ENCODE data around the gene EPC1. TPM values are rescaled to one million over a fixed set of nuclear protein-coding genes. Genes with fewer than 3 reads are reported as not detected.
"Not testable (repeated sequence)": the region's sequence is repeated elsewhere in the genome, so short reads cannot be mapped to it uniquely, and the experiment has no call there.

EPC1 gene
- total and polyA plus RNA-seq, 10 of the 15 experiments (the other 5 are each of a cell fraction or from before 2014, with no cell fraction given) = 6.8 to 59.2 (median 19.4) TPM

DNA sequence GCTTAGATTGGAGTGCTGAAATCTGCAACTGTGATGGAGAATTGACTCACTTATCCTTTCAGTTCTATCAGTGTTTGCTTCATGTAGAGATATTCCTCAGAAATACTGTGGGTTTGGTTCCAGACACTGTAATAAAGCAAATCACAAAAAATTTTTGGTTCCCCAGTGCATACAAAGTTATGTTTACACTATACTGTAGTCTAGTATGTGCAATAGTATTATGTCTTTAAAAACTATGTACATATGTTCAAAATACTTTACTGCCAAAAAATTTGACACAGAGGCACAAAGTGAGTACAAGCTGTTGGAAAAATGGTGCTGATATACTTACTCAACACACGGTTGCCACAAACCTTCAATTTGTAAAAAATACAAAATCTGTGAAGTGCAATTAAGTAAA is 112.5 kb downstream of the EPC1 start:
- WGBS (ENCODE audit: insufficient coverage, insufficient replicate concordance, low lambda C conversion rate, missing lambda C conversion rate) = 33% methylated on average over 1 of the region's 1 CpG

DNA sequence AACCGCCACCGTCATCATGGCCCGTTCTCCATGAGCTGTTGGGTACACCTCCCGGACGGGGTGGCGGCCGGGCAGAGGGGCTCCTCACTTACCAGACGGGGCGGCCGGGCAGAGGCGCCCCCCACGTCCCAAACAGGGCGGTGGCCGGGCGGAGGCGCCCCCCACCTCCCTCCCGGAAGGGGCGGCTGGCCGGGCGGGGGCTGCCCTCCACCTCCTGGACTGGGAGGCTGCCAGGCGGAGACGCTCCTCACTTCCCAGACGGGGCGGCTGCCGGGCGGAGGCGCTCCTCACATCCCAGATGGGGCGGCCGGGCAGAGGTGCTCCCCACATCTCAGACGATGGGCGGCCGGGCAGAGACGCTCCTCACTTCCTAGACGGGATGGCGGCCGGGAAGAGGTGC is 113.6 kb downstream of the EPC1 start:
- H3K4me3 ChIP-seq; SMC1A ChIA-PET (ENCODE audit: uncharacterized antibody, unreplicated experiment); H3K36me3 ChIP-seq (ENCODE audit: control insufficient read depth in 2 of 2, insufficient read depth in 2 of 2, low read length in 1 of 2); in situ Hi-C loops (cut with MboI); DNase-seq (ENCODE audit: low read depth, low spot score); H4K20me1 ChIP-seq (ENCODE audit: control insufficient read depth, insufficient read depth); BruUV-seq (replicated peaks); FAIRE-seq; H3K4me1 ChIP-seq (ENCODE audit: control insufficient read depth, insufficient read depth, low read length); H3K27ac ChIP-seq (ENCODE audit: control insufficient read depth, insufficient read depth); POLR2A ChIA-PET; H3K4me2 ChIP-seq (ENCODE audit: control insufficient read depth, insufficient read depth); H2AFZ ChIP-seq (ENCODE audit: control insufficient read depth, low read depth, low read length); RAD21 ChIA-PET (ENCODE audit: unreplicated experiment); H3K9ac ChIP-seq (ENCODE audit: control insufficient read depth, insufficient read depth, low read length); H3K27me3 ChIP-seq (replicated peaks in 1 of 2; ENCODE audit: control insufficient read depth in 2 of 2, insufficient read depth in 2 of 2, low read length in 1 of 2); CTCF ChIA-PET; ATAC-seq; H3K9me3 ChIP-seq (replicated peaks; ENCODE audit: control insufficient read depth, insufficient read depth, low read length); H3K79me2 ChIP-seq (ENCODE audit: control insufficient read depth, insufficient read depth, low read length); intact Hi-C loops (cut with micrococcal nuclease; ENCODE audit: unreplicated experiment): not testable (repeated sequence)
- WGBS (ENCODE audit: insufficient coverage, insufficient replicate concordance, low lambda C conversion rate, missing lambda C conversion rate) = 89% methylated on average over 26 of the region's 36 CpGs

More for the DNA sequence above, 112.5 kb downstream of the EPC1 start:
- H2AFZ ChIP-seq (ENCODE audit: control insufficient read depth, low read depth, low read length) = no peak overlapping the region
- DNase-seq (ENCODE audit: low read depth, low spot score) = no peak
- H3K27me3 ChIP-seq (replicated peaks in 1 of 2; ENCODE audit: control insufficient read depth in 2 of 2, insufficient read depth in 2 of 2, low read length in 1 of 2) = no peaks in the 10 kb centered on the region
- in situ Hi-C loops (cut with MboI) (no loop called here), intact Hi-C loops (cut with micrococcal nuclease; ENCODE audit: unreplicated experiment) (no loop called here)
- ChIA-PET SMC1A (ENCODE audit: uncharacterized antibody, unreplicated experiment) (no interaction called here), CTCF (no interaction called here), POLR2A (no interaction called here), RAD21 (ENCODE audit: unreplicated experiment) (no interaction called here)
- no peak overlapping the region for H3K9ac ChIP-seq (ENCODE audit: control insufficient read depth, insufficient read depth, low read length)
- FAIRE-seq = no peak
- BruUV-seq (replicated peaks) = no TSS peak
- H3K4me1 ChIP-seq (ENCODE audit: control insufficient read depth, insufficient read depth, low read length) = no peaks in the 10 kb centered on the region
- TF ChIP-seq RFX5 (IDR thresholded peaks at IDR 0.05; ENCODE audit: low read depth, low read length) (no peak), CHD4 (IDR thresholded peaks at IDR 0.05) (no peak), MTA2 (IDR thresholded peaks at IDR 0.05; ENCODE audit: low read depth) (no peak), E2F4 (IDR thresholded peaks at IDR 0.05; ENCODE audit: low read depth, low read length) (no peak), BCL11A (IDR thresholded peaks at IDR 0.05; ENCODE audit: low read depth, low read length) (no peak), TCF3 (IDR thresholded peaks at IDR 0.05; ENCODE audit: borderline replicate concordance, insufficient read depth, low read depth, low read length) (no peak), LARP7 (IDR thresholded peaks at IDR 0.05) (no peak), SIN3A (IDR thresholded peaks at IDR 0.05; ENCODE audit: low read depth, low read length) (no peak), CBFB (IDR thresholded peaks at IDR 0.05; ENCODE audit: low read depth) (no peak), USF1 (IDR thresholded peaks at IDR 0.05; ENCODE audit: borderline replicate concordance, extremely low read length, insufficient read depth, low read depth, low read length) (no peak), CHD1 (IDR thresholded peaks at IDR 0.05; ENCODE audit: low read depth, low read length) (no peak), JUNB (IDR thresholded peaks at IDR 0.05) (no peak), MYB (IDR thresholded peaks at IDR 0.05; ENCODE audit: borderline replicate concordance, low read depth, low read length) (no peak), ATF3 (IDR thresholded peaks at IDR 0.05; ENCODE audit: borderline replicate concordance, extremely low read depth, low read depth, low read length) (no peak), NR2C1 (IDR thresholded peaks at IDR 0.05) (no peak), NFXL1 (IDR thresholded peaks at IDR 0.05; ENCODE audit: borderline replicate concordance) (no peak)
- TF ChIP-seq, protein P1, sequence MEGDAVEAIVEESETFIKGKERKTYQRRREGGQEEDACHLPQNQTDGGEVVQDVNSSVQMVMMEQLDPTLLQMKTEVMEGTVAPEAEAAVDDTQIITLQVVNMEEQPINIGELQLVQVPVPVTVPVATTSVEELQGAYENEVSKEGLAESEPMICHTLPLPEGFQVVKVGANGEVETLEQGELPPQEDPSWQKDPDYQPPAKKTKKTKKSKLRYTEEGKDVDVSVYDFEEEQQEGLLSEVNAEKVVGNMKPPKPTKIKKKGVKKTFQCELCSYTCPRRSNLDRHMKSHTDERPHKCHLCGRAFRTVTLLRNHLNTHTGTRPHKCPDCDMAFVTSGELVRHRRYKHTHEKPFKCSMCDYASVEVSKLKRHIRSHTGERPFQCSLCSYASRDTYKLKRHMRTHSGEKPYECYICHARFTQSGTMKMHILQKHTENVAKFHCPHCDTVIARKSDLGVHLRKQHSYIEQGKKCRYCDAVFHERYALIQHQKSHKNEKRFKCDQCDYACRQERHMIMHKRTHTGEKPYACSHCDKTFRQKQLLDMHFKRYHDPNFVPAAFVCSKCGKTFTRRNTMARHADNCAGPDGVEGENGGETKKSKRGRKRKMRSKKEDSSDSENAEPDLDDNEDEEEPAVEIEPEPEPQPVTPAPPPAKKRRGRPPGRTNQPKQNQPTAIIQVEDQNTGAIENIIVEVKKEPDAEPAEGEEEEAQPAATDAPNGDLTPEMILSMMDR (IDR thresholded peaks at IDR 0.05 in 2 of 3, conservative IDR thresholded peaks at IDR 0.05 in 1 of 3; ENCODE audit: control insufficient read depth in 2 of 3, extremely low read depth in 1 of 3, insufficient read depth in 1 of 3, low read depth in 3 of 3, low read length in 3 of 3) = no peak
- H3K4me2 ChIP-seq (ENCODE audit: control insufficient read depth, insufficient read depth) = no peak overlapping the region
- no peaks in the 10 kb centered on the region for H3K79me2 ChIP-seq (ENCODE audit: control insufficient read depth, insufficient read depth, low read length)
- no peak overlapping the region for H3K27ac ChIP-seq (ENCODE audit: control insufficient read depth, insufficient read depth)
- H3K36me3 ChIP-seq (ENCODE audit: control insufficient read depth in 2 of 2, insufficient read depth in 2 of 2, low read length in 1 of 2) = no peaks in the 10 kb centered on the region
- no peak for ATAC-seq
- no peak overlapping the region for H3K4me3 ChIP-seq
- H3K9me3 ChIP-seq (replicated peaks; ENCODE audit: control insufficient read depth, insufficient read depth, low read length) = no peaks in the 10 kb centered on the region
- no peaks in the 10 kb centered on the region for H4K20me1 ChIP-seq (ENCODE audit: control insufficient read depth, insufficient read depth)

Measured in GM12878 (cell line).